Stimulated activated memory B cell treated with anti-CD40 and anti-IgM and Interleukin-4, amounts not matched to agents 10 μg/mL and 1 μg/mL and 100 μg/mL, for 72 hours (primary cell): Measurements from ENCODE around the gene LYPLAL1.
A peak's percentile ranks its signal among the peaks of the same experiment; 100 is the strongest.

ENCODE experiments used
- ATAC-seq: fragments of 150-1000 bp; cut with Tn5 transposase; 2 replicates; pipeline ENCODE4 v1.10.0; 2021
- H3K27ac Mint-ChIP-seq: one replicate; pipeline ENCODE4 v1.8.0; 2022; ENCODE audit warnings: mild to moderate bottlenecking, mixed read lengths
- H3K27me3 Mint-ChIP-seq: one replicate; pipeline ENCODE4 v1.8.0; 2022; ENCODE audit warnings: mixed read lengths
- H3K36me3 Mint-ChIP-seq: one replicate; pipeline ENCODE4 v1.8.0; 2022; ENCODE audit warnings: mixed read lengths
- H3K4me1 Mint-ChIP-seq: one replicate; pipeline ENCODE4 v1.8.0; 2022; ENCODE audit warnings: mixed read lengths
- H3K4me3 Mint-ChIP-seq: one replicate; pipeline ENCODE4 v1.8.0; 2022; ENCODE audit warnings: mild to moderate bottlenecking, moderate library complexity, mixed read lengths
- H3K9me3 Mint-ChIP-seq: one replicate; pipeline ENCODE4 v1.8.0; 2022; ENCODE audit warnings: mixed read lengths

The LYPLAL1 gene

GRCh38 chr1:219151467-219151866 is 22.2 kb upstream of the LYPLAL1 start:
- Mint-ChIP-seq H3K4me1 (peaks cover 7% of the 10 kb centered on the region), H3K4me3 (no peak overlapping the region), H3K9me3 (no peaks in the 10 kb centered on the region), H3K27me3 (no peaks in the 10 kb centered on the region), H3K27ac (no peak overlapping the region), H3K36me3 (no peaks in the 10 kb centered on the region)
- no peak for ATAC-seq

DNA sequence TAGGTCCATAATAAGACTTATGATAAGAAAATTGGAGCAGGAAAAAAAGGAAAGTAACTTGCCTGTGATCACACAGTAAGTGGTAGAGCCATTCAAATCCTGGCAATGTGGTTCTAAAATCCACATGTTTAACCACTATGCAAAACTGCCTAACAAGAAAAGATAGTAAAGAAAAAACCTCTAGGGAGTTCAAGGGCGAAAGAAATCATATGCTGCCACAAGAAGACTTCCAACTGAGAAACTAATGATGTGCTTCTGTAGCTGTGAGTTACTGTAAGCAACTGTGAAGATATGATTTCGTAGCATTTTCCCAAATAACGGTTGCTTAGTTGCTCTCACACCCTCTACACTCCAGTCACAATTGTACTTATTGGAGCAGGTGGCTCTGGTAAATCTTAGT is 20.9 kb upstream of the LYPLAL1 start:
- Mint-ChIP-seq H3K27ac (no peak overlapping the region), H3K4me1 (peaks cover 7% of the 10 kb centered on the region), H3K27me3 (no peaks in the 10 kb centered on the region), H3K9me3 (no peaks in the 10 kb centered on the region), H3K36me3 (no peaks in the 10 kb centered on the region), H3K4me3 (no peak overlapping the region)
- no peak for ATAC-seq

GRCh38 chr1:219153723-219154122 is 20.0 kb upstream of the LYPLAL1 start:
- Mint-ChIP-seq H3K4me3 (no peak overlapping the region), H3K9me3 (no peaks in the 10 kb centered on the region), H3K4me1 (peaks cover 7% of the 10 kb centered on the region)

GRCh38 chr1:219155135-219155534 is 18.5 kb upstream of the LYPLAL1 start:
- Mint-ChIP-seq H3K27me3 (no peaks in the 10 kb centered on the region), H3K4me3 (no peak overlapping the region), H3K36me3 (no peaks in the 10 kb centered on the region), H3K4me1 (peaks cover 7% of the 10 kb centered on the region), H3K9me3 (no peaks in the 10 kb centered on the region), H3K27ac (no peak overlapping the region)
- ATAC-seq: no peak

More at GRCh38 chr1:219153723-219154122, 20.0 kb upstream of the LYPLAL1 start:
- ATAC-seq: no peak
- Mint-ChIP-seq H3K36me3 (no peaks in the 10 kb centered on the region), H3K27ac (no peak overlapping the region), H3K27me3 (no peaks in the 10 kb centered on the region)

GRCh38 chr1:219159946-219160645 is 13.6 kb upstream of the LYPLAL1 start:
- H3K9me3 Mint-ChIP-seq: no peaks in the 10 kb centered on the region
- H3K4me1 Mint-ChIP-seq: no peaks in the 10 kb centered on the region
- H3K36me3 Mint-ChIP-seq: no peaks in the 10 kb centered on the region
- H3K27ac Mint-ChIP-seq: no peak overlapping the region
- no peak overlapping the region for H3K4me3 Mint-ChIP-seq
- ATAC-seq: no peak
- no peaks in the 10 kb centered on the region for H3K27me3 Mint-ChIP-seq

DNA sequence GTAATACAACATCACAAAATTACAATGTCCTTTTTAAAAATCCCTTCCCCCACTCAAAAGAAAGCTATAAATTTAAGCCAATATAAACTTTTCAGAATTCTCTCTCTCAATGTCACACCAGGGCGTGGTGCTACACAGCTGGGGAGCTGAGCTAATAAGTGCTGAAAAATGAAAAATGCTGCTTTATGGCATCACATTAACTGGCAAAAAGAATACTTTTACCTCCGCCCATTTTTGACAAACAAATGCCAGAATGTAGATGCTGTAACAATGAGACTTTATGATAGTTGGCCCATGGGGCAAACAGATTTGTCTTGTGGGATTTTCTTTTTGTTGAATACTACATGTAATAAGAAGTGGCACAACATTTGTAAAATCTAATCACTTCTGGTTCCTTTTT is 12.7 kb upstream of the LYPLAL1 start:
- H3K4me1 Mint-ChIP-seq: no peaks in the 10 kb centered on the region
- H3K27me3 Mint-ChIP-seq: no peaks in the 10 kb centered on the region
- H3K4me3 Mint-ChIP-seq: no peak overlapping the region
- ATAC-seq: no peak
- H3K9me3 Mint-ChIP-seq: no peaks in the 10 kb centered on the region
- H3K36me3 Mint-ChIP-seq: no peaks in the 10 kb centered on the region
- H3K27ac Mint-ChIP-seq: no peak overlapping the region

GRCh38 chr1:219161371-219161770 is 12.3 kb upstream of the LYPLAL1 start:
- no peak for ATAC-seq
- Mint-ChIP-seq H3K36me3 (no peaks in the 10 kb centered on the region), H3K9me3 (no peaks in the 10 kb centered on the region), H3K27me3 (no peaks in the 10 kb centered on the region), H3K27ac (no peak overlapping the region), H3K4me1 (no peaks in the 10 kb centered on the region), H3K4me3 (no peak overlapping the region)

DNA sequence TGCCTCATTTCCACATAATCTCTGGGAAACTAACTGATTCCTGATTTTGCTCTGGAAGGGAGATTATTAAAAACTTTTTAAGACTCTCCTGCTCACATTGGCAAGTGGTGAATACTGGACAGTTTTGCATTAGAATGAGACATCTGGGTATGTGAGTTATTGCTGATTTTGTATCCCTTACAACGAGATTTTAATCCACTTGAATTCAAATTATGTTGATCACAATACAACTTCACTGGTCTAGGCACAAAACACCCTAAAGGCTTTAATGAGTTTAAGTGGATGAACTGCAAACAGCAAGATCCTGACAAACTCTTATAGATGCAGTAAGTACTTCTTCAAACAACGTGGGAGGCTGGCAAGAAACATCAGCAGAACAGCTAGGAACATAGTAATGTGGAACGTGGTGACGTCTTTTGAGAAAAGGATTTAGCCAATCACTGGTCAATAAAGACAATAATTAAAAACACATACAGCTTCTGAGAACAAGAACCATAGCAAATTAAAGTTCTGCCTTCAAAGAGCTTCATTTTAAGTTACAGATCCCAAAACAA is 10.2 kb upstream of the LYPLAL1 start:
- Mint-ChIP-seq H3K36me3 (no peaks in the 10 kb centered on the region), H3K4me1 (no peaks in the 10 kb centered on the region), H3K4me3 (no peak overlapping the region), H3K27ac (no peak overlapping the region), H3K27me3 (no peaks in the 10 kb centered on the region), H3K9me3 (no peaks in the 10 kb centered on the region)
- ATAC-seq: no peak

DNA sequence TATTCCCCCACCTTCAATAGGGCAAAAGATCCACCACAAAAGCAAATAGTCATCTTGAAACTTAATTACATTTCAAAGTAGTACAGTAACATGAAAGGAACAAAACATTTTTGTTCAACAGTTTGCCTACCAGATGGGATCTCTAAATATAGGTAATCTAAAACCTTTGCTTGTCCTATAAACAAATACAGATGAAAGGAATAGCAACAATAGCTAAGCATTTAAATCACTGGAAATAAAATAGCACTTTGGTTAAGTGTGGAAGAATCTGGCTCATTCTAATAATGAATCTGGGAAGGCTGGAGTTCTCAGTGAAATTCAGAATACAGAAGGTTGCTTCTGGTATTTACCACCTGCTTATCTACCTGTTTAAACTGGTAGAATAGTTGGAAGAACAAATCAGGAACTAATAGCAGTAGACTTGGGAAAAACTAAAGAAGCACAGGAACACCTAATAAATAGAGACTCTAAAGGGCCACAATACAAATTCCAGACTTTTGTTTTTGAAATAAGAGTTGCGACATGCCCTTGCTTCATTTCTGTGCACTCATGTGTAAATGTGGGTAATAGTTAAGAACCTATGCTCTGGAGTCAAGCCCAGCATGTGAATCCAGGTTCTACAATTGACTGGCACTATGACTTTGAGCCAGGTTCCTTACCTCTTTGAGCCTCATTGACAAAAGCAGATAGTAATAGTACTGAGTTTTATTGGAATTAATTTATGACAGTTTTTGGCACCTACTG is 2.3 kb upstream of the LYPLAL1 start:
- Mint-ChIP-seq H3K36me3 (peaks cover 8% of the 10 kb centered on the region), H3K27me3 (no peaks in the 10 kb centered on the region), H3K9me3 (no peaks in the 10 kb centered on the region), H3K4me3 (no peak overlapping the region), H3K27ac (no peak overlapping the region), H3K4me1 (peaks cover 18% of the 10 kb centered on the region)
- no peak for ATAC-seq

DNA sequence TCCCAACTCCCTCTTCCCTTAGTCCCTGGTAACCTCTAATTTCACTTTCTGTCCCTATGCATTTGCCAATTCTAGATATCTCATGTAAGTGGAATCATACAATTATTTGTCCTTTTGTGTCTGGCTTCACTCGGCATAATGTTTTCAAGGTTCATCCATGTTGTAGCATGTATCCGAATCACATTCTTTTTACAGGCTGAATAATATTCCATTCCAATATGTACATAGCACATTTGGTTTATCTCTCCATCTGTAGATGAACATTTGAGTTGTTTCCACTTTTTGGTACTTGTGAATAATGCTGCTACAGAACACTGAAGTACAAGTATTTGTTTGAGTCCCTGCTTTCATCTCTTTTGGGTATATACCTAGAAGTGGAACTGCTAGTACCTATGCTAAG is 857 bp upstream of the LYPLAL1 start:
- Mint-ChIP-seq H3K36me3 (peaks cover 15% of the 10 kb centered on the region), H3K27me3 (no peaks in the 10 kb centered on the region), H3K27ac (peak overlapping the region; percentile 94), H3K9me3 (no peaks in the 10 kb centered on the region), H3K4me1 (peaks cover 33% of the 10 kb centered on the region), H3K4me3 (no peak overlapping the region)
- ATAC-seq: no peak

- Mint-ChIP-seq H3K9me3 (no peaks in the 10 kb centered on the region), H3K27me3 (no peaks in the 10 kb centered on the region), H3K4me1 (peaks cover 36% of the 10 kb centered on the region), H3K27ac (peak overlapping the region; percentile 94), H3K36me3 (peaks cover 18% of the 10 kb centered on the region), H3K4me3 (peak overlapping the region; percentile 96)
- ATAC-seq: no peak
Measured at GRCh38 chr1:219173434-219173757, 282 bp upstream of the LYPLAL1 start.

DNA sequence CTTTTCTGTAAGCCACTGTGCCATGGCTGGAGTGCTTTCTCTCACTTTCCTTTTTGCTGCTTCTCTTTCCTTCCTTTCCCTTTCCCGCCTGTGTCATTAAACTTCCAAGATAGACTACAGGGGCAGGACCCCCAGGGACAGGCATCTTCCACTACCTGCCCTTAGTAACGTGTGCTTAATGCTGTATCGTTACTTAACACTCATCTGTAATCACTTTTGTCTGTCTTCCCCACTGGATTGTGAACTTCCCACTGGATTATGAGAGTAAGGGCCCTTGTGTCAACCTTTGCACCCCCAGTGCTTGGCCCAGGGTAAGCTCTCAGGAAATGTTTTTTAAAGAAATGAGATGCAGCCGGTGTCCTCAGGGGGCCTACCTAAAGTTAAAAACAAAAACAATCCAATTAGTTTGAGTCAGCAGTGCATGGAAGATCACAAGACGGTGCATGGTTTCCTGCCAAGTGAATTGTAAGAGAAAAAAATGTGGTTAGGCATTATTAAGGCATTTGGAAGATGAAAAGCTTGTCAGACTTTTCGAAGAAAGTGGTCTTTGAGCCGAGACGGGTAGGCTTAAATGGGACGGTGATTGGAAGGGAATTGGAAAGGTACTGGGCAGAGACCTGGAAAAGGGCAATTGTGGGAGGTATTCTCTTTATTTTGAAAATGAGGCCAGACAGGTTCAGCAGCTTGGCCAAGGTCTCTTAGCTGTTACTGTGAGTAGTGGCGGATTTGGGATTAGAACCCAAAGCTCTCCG is 958 bp downstream of the LYPLAL1 start:
- H3K4me1 Mint-ChIP-seq: peaks cover 41% of the 10 kb centered on the region
- H3K27me3 Mint-ChIP-seq: no peaks in the 10 kb centered on the region
- H3K9me3 Mint-ChIP-seq: no peaks in the 10 kb centered on the region
- ATAC-seq: peak; percentile 74
- peak overlapping the region; percentile 96 for H3K4me3 Mint-ChIP-seq
- H3K27ac Mint-ChIP-seq: peak overlapping the region; percentile 94
- peaks cover 23% of the 10 kb centered on the region for H3K36me3 Mint-ChIP-seq

DNA sequence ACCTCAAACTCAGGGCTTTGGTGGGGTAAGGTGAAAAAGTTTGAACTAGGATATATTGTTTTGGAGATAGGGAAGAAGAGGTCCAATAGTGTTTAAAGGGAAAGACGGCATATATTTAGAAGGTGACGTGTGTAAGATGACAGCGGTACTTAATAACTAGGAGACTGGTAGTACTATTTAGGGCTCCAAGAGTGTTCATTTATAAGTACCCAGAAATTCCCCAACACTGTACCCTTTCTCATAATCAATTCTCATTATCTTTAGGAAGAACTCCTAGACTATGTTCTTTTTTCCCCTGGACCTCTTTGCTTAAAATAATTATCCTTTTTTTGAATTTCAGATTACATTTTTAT is 1.5 kb downstream of the LYPLAL1 start:
- Mint-ChIP-seq H3K27me3 (no peaks in the 10 kb centered on the region), H3K4me3 (peak overlapping the region; percentile 96), H3K36me3 (peaks cover 28% of the 10 kb centered on the region), H3K9me3 (no peaks in the 10 kb centered on the region), H3K27ac (peak overlapping the region; percentile 94), H3K4me1 (peaks cover 47% of the 10 kb centered on the region)
- no peak for ATAC-seq

DNA sequence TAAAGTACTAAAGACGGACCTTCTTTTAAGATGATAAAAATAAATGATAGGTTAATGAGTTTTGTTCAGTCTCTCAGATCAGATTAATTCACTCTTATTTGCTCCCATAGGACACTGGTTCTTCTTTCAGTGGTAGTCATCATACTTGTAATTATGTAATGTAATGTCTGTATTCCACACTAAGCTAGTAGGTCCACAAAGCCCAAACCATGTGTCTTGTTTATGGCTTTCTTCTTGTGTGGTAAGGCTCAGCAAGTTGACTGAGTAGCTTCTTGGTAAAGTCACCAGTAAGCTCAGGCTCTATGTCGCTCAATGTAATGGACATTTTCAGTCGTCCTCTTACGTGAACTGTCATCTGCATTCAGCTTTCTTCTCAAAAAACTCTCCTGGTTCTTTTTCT is 2.5 kb downstream of the LYPLAL1 start:
- H3K4me3 Mint-ChIP-seq: peak overlapping the region; percentile 96
- no peak for ATAC-seq
- H3K9me3 Mint-ChIP-seq: no peaks in the 10 kb centered on the region
- no peaks in the 10 kb centered on the region for H3K27me3 Mint-ChIP-seq
- H3K27ac Mint-ChIP-seq: peak overlapping the region; percentile 68
- peaks cover 47% of the 10 kb centered on the region for H3K4me1 Mint-ChIP-seq
- H3K36me3 Mint-ChIP-seq: peaks cover 28% of the 10 kb centered on the region

DNA sequence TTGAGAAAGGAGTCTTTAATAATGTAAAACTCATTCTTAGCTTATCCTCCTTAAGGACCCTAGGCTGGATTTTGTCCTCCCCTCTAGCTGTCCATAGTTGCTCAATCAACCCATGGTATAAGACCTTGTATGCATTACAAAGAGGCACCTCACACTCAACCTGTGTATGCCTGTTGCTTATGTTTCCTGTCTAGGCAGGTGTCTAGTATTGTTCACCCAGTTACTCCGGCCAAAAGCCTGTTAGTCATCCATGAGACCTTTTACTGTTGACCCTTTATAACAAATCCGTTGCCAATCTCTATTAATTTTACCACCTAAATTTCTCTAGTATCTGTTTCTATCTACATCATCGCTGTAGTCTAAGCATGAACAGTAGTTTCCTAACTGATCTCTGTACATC is 3.7 kb downstream of the LYPLAL1 start:
- H3K9me3 Mint-ChIP-seq: no peaks in the 10 kb centered on the region
- H3K27ac Mint-ChIP-seq: peak overlapping the region; percentile 68
- H3K27me3 Mint-ChIP-seq: no peaks in the 10 kb centered on the region
- peaks cover 49% of the 10 kb centered on the region for H3K4me1 Mint-ChIP-seq
- ATAC-seq: no peak
- H3K4me3 Mint-ChIP-seq: peak overlapping the region; percentile 96
- H3K36me3 Mint-ChIP-seq: peaks cover 33% of the 10 kb centered on the region
